ENCODE data around the gene MAP2K5. TPM values are rescaled to one million over a fixed set of nuclear protein-coding genes. Genes with fewer than 3 reads are reported as not detected.

The MAP2K5 gene
- total RNA-seq, 1 donor = 8.9 TPM

- H3K4me3 ChIP-seq (ENCODE audit: low read depth, low read length) = no peak overlapping the region
- DNase-seq (ENCODE audit: low read depth) = no peak
- no peak for TF ChIP-seq CTCF (IDR thresholded peaks at IDR 0.05; ENCODE audit: insufficient read depth, low read length)
Measured at GRCh38 chr15:67769497-67770357, 227.2 kb downstream of the MAP2K5 start.

- H3K4me3 ChIP-seq (ENCODE audit: low read depth, low read length) = no peak overlapping the region
- no peak for TF ChIP-seq CTCF (IDR thresholded peaks at IDR 0.05; ENCODE audit: insufficient read depth, low read length)
- no peak for DNase-seq (ENCODE audit: low read depth)
Measured at GRCh38 chr15:67770358-67770628, 227.8 kb downstream of the MAP2K5 start.

GRCh38 chr15:67771189-67771800 is 228.8 kb downstream of the MAP2K5 start:
- no peak overlapping the region for H3K4me3 ChIP-seq (ENCODE audit: low read depth, low read length)
- TF ChIP-seq CTCF (IDR thresholded peaks at IDR 0.05; ENCODE audit: insufficient read depth, low read length) = no peak
- DNase-seq (ENCODE audit: low read depth) = peak; percentile 11

GRCh38 chr15:67774626-67775025 is 232.1 kb downstream of the MAP2K5 start:
- H3K4me3 ChIP-seq (ENCODE audit: low read depth, low read length) = no peak overlapping the region
- TF ChIP-seq CTCF (IDR thresholded peaks at IDR 0.05; ENCODE audit: insufficient read depth, low read length) = no peak
- no peak for DNase-seq (ENCODE audit: low read depth)

GRCh38 chr15:67775250-67775649 is 232.7 kb downstream of the MAP2K5 start:
- TF ChIP-seq CTCF (IDR thresholded peaks at IDR 0.05; ENCODE audit: insufficient read depth, low read length) = no peak
- DNase-seq (ENCODE audit: low read depth) = no peak
- no peak overlapping the region for H3K4me3 ChIP-seq (ENCODE audit: low read depth, low read length)

- DNase-seq (ENCODE audit: low read depth) = no peak
- TF ChIP-seq CTCF (IDR thresholded peaks at IDR 0.05; ENCODE audit: insufficient read depth, low read length) = no peak
- no peak overlapping the region for H3K4me3 ChIP-seq (ENCODE audit: low read depth, low read length)
Measured at GRCh38 chr15:67775998-67776397, 233.5 kb downstream of the MAP2K5 start.

Data from fibroblast of the aortic adventitia (primary cell).